Measurements from ENCODE around the gene EIF3B. TPM values are rescaled to one million over a fixed set of nuclear protein-coding genes. Genes with fewer than 3 reads are reported as not detected.

EIF3B gene
- total RNA-seq, 1 donor from 2014 or later: 132 TPM

- Mint-ChIP-seq H3K9me3 (ENCODE audit: unreplicated experiment) (no peaks in the 10 kb centered on the region), H3K36me3 (ENCODE audit: unreplicated experiment) (peaks cover 50% of the 10 kb centered on the region), H3K27me3 (ENCODE audit: unreplicated experiment) (no peaks in the 10 kb centered on the region), H3K27ac (ENCODE audit: unreplicated experiment) (no peak overlapping the region), H3K4me1 (ENCODE audit: unreplicated experiment) (peaks cover 10% of the 10 kb centered on the region), H3K4me3 (ENCODE audit: unreplicated experiment) (no peak overlapping the region)
- no peak for DNase-seq (ENCODE audit: extremely low spot score, unreplicated experiment)
- no peak for TF ChIP-seq CTCF (IDR thresholded peaks at IDR 0.05)
Observed at GRCh38 chr7:2362385-2363088, 7.9 kb downstream of the EIF3B start.

GRCh38 chr7:2369139-2369538, 14.5 kb downstream of the EIF3B start:
- Mint-ChIP-seq H3K9me3 (ENCODE audit: unreplicated experiment) (no peaks in the 10 kb centered on the region), H3K36me3 (ENCODE audit: unreplicated experiment) (peaks cover 53% of the 10 kb centered on the region), H3K27ac (ENCODE audit: unreplicated experiment) (no peak overlapping the region), H3K27me3 (ENCODE audit: unreplicated experiment) (no peaks in the 10 kb centered on the region), H3K4me1 (ENCODE audit: unreplicated experiment) (no peaks in the 10 kb centered on the region), H3K4me3 (ENCODE audit: unreplicated experiment) (no peak overlapping the region)
- TF ChIP-seq CTCF (IDR thresholded peaks at IDR 0.05): no peak
- no peak for DNase-seq (ENCODE audit: extremely low spot score, unreplicated experiment)

GRCh38 chr7:2371329-2371728, 16.7 kb downstream of the EIF3B start:
- peaks cover 55% of the 10 kb centered on the region for H3K36me3 Mint-ChIP-seq (ENCODE audit: unreplicated experiment)
- DNase-seq (ENCODE audit: extremely low spot score, unreplicated experiment): no peak
- no peak overlapping the region for H3K27ac Mint-ChIP-seq (ENCODE audit: unreplicated experiment)
- no peak for TF ChIP-seq CTCF (IDR thresholded peaks at IDR 0.05)
- no peaks in the 10 kb centered on the region for H3K9me3 Mint-ChIP-seq (ENCODE audit: unreplicated experiment)
- no peaks in the 10 kb centered on the region for H3K4me1 Mint-ChIP-seq (ENCODE audit: unreplicated experiment)
- H3K27me3 Mint-ChIP-seq (ENCODE audit: unreplicated experiment): no peaks in the 10 kb centered on the region
- H3K4me3 Mint-ChIP-seq (ENCODE audit: unreplicated experiment): no peak overlapping the region

- no peak for TF ChIP-seq CTCF (IDR thresholded peaks at IDR 0.05)
- Mint-ChIP-seq H3K4me1 (ENCODE audit: unreplicated experiment) (no peaks in the 10 kb centered on the region), H3K27ac (ENCODE audit: unreplicated experiment) (no peak overlapping the region), H3K27me3 (ENCODE audit: unreplicated experiment) (no peaks in the 10 kb centered on the region), H3K4me3 (ENCODE audit: unreplicated experiment) (no peak overlapping the region), H3K36me3 (ENCODE audit: unreplicated experiment) (peaks cover 53% of the 10 kb centered on the region), H3K9me3 (ENCODE audit: unreplicated experiment) (no peaks in the 10 kb centered on the region)
- no peak for DNase-seq (ENCODE audit: extremely low spot score, unreplicated experiment)
Observed at GRCh38 chr7:2372724-2373123, 18.1 kb downstream of the EIF3B start.

DNA sequence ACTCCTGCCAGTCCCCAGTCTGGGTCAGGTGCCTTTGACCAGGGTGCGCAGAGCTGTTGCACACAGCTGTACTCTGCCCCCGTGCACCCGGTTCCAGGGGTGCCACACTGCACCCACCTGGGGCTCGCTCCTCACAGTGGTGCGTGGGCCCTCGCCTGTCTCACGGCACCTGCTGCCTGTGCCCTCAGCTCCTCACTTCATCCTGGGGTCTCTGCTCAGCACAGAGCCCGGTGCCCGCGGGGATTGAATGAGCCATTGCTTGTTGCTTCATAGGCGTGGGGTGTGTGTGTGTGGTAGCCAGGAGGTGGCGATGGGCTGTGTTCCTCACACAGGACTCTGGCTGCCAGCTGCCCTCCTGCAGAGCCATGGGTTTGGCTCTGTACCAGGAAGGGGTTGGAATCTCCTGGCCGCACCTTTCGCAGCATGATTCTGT, 18.5 kb downstream of the EIF3B start:
- Mint-ChIP-seq H3K4me1 (ENCODE audit: unreplicated experiment) (no peaks in the 10 kb centered on the region), H3K27ac (ENCODE audit: unreplicated experiment) (no peak overlapping the region), H3K36me3 (ENCODE audit: unreplicated experiment) (peaks cover 54% of the 10 kb centered on the region), H3K4me3 (ENCODE audit: unreplicated experiment) (no peak overlapping the region), H3K9me3 (ENCODE audit: unreplicated experiment) (no peaks in the 10 kb centered on the region), H3K27me3 (ENCODE audit: unreplicated experiment) (no peaks in the 10 kb centered on the region)
- no peak for DNase-seq (ENCODE audit: extremely low spot score, unreplicated experiment)
- no peak for TF ChIP-seq CTCF (IDR thresholded peaks at IDR 0.05)
